HEK293 (cell line): ENCODE data around the gene ZNF574.
A peak's percentile ranks its signal among the peaks of the same experiment; 100 is the strongest.

Experiments used
- CTCF ChIA-PET: fragments of 350-600 bp; formaldehyde crosslinking; extraction: SDS; loops from one replicate; lab custom pipeline; 2021; ENCODE audit warnings: antibody characterized with exemption; lab: Yijun Ruan, JAX
- POLR2A ChIA-PET: fragments of 300-600 bp; formaldehyde crosslinking; extraction: SDS; loops from one replicate; lab custom pipeline; 2020; ENCODE audit warnings: antibody characterized with exemption, inconsistent platforms; lab: Yijun Ruan, JAX
- H3K27ac ChIP-seq: fragments of 200-500 bp; sonication (Bioruptor generic); 2 replicates; pipeline ENCODE4 v1.5.1; 2014; ENCODE audit warnings: low read depth, low read length, control low read depth, inconsistent platforms; ENCODE audit errors: extremely low read depth
- H3K36me3 ChIP-seq, 2 experiments: fragments of 200-500 bp in 1 of 2; sonication (Bioruptor generic) in 1 of 2; 1 replicate in 1 of 2; 2 replicates in 1 of 2; pipeline ENCODE4 v1.5.1; 2014 to 2017; ENCODE audit warnings: inconsistent platforms in 2 of 2, low read length in 2 of 2; ENCODE audit not compliant: control insufficient read depth in 2 of 2, insufficient read depth in 1 of 2
- H3K4me1 ChIP-seq: fragments of 200-500 bp; sonication (Bioruptor generic); 2 replicates; pipeline ENCODE4 v1.5.1; 2014; ENCODE audit warnings: mild to moderate bottlenecking, low read length, inconsistent platforms; ENCODE audit not compliant: control insufficient read depth, insufficient read depth
- H3K4me3 ChIP-seq: 2 replicates; pipeline ENCODE4 v1.5.1; 2011; ENCODE audit warnings: low read depth, mild to moderate bottlenecking, control low read depth, low read length, moderate library complexity
- H3K9me3 ChIP-seq: fragments of 200-500 bp; sonication (Bioruptor generic); 2 replicates; pipeline ENCODE4 v1.5.1; 2014; ENCODE audit warnings: low read depth, low read length, inconsistent platforms; ENCODE audit not compliant: control insufficient read depth, insufficient read depth
- EGR2 ChIP-seq: fragments of 450-650 bp; formaldehyde crosslinking; IDR thresholded peaks from 2 replicates; pipeline ENCODE4 v1.5.1; 2016; ENCODE audit warnings: low read depth, missing biosample characterization, missing genetic modification characterization
- KLF1 ChIP-seq: fragments of 450-650 bp; formaldehyde crosslinking; IDR thresholded peaks from 2 replicates; pipeline ENCODE4 v1.5.1; 2016; ENCODE audit warnings: missing biosample characterization, missing genetic modification characterization
- KLF8 ChIP-seq: fragments of 450-650 bp; formaldehyde crosslinking; IDR thresholded peaks from 2 replicates; pipeline ENCODE4 v1.5.1; 2016; ENCODE audit warnings: missing biosample characterization, missing genetic modification characterization
- KLF9 ChIP-seq: fragments of 450-650 bp; formaldehyde crosslinking; IDR thresholded peaks from 2 replicates; pipeline ENCODE4 v1.5.1; 2016; ENCODE audit warnings: missing biosample characterization, missing genetic modification characterization, low read depth
- MZF1 ChIP-seq: fragments of 450-650 bp; formaldehyde crosslinking; IDR thresholded peaks from 2 replicates; pipeline ENCODE4 v1.5.1; 2017; ENCODE audit warnings: missing biosample characterization, missing genetic modification characterization, borderline replicate concordance
- SP7 ChIP-seq: fragments of 450-650 bp; formaldehyde crosslinking; IDR thresholded peaks from 2 replicates; pipeline ENCODE4 v1.5.1; 2016; ENCODE audit warnings: missing biosample characterization, missing genetic modification characterization
- YY1 ChIP-seq: fragments of 450-650 bp; formaldehyde crosslinking; IDR thresholded peaks from 2 replicates; pipeline ENCODE4 v1.5.1; 2018; ENCODE audit warnings: missing biosample characterization, missing genetic modification characterization
- ZBTB7A ChIP-seq: fragments of 450-650 bp; formaldehyde crosslinking; IDR thresholded peaks from 2 replicates; pipeline ENCODE4 v1.5.1; 2016; ENCODE audit warnings: low read depth, missing biosample characterization, missing genetic modification characterization
- ZFHX2 ChIP-seq: fragments of 450-650 bp; formaldehyde crosslinking; conservative IDR thresholded peaks from 2 replicates; pipeline ENCODE4 v1.5.1; 2016; ENCODE audit warnings: missing biosample characterization, missing genetic modification characterization
- ZNF112 ChIP-seq: fragments of 450-650 bp; formaldehyde crosslinking; IDR thresholded peaks from 2 replicates; pipeline ENCODE4 v1.5.0; 2017; ENCODE audit warnings: missing biosample characterization, missing genetic modification characterization
- ZNF266 ChIP-seq: fragments of 450-650 bp; formaldehyde crosslinking; IDR thresholded peaks from 2 replicates; pipeline ENCODE4 v1.5.1; 2016; ENCODE audit warnings: missing biosample characterization, missing genetic modification characterization, low read depth
- ZNF341 ChIP-seq: fragments of 450-650 bp; formaldehyde crosslinking; IDR thresholded peaks from 2 replicates; pipeline ENCODE4; 2016; ENCODE audit warnings: low read depth, missing biosample characterization, missing genetic modification characterization
- ZNF501 ChIP-seq: fragments of 450-650 bp; formaldehyde crosslinking; IDR thresholded peaks from 2 replicates; pipeline ENCODE4 v1.5.1; 2016; ENCODE audit warnings: missing biosample characterization, missing genetic modification characterization
- ZNF544 ChIP-seq: fragments of 450-650 bp; formaldehyde crosslinking; IDR thresholded peaks from 2 replicates; pipeline ENCODE4 v1.5.0; 2017; ENCODE audit warnings: missing biosample characterization, missing genetic modification characterization
- ZNF560 ChIP-seq: fragments of 450-650 bp; formaldehyde crosslinking; IDR thresholded peaks from 2 replicates; pipeline ENCODE4 v1.5.1; 2017; ENCODE audit warnings: missing biosample characterization, missing genetic modification characterization, borderline replicate concordance
- ZNF600 ChIP-seq: fragments of 450-650 bp; formaldehyde crosslinking; IDR thresholded peaks from 2 replicates; pipeline ENCODE4 v1.5.1; 2016; ENCODE audit warnings: missing biosample characterization, missing genetic modification characterization
- ZNF677 ChIP-seq: fragments of 450-650 bp; IDR thresholded peaks from 2 replicates; pipeline ENCODE4 v1.5.0; 2018; ENCODE audit warnings: missing biosample characterization, mild to moderate bottlenecking, missing genetic modification characterization, moderate library complexity
- ZNF768 ChIP-seq: fragments of 450-650 bp; formaldehyde crosslinking; IDR thresholded peaks from 2 replicates; pipeline ENCODE4 v1.5.1; 2018; ENCODE audit warnings: missing biosample characterization, mild to moderate bottlenecking, missing genetic modification characterization
- TF ChIP-seq, protein P1 (sequence below): fragments of 450-650 bp; formaldehyde crosslinking; IDR thresholded peaks from 2 replicates; pipeline ENCODE4 v1.5.1; 2016; ENCODE audit warnings: missing biosample characterization, missing genetic modification characterization

Gene ZNF574

DNA sequence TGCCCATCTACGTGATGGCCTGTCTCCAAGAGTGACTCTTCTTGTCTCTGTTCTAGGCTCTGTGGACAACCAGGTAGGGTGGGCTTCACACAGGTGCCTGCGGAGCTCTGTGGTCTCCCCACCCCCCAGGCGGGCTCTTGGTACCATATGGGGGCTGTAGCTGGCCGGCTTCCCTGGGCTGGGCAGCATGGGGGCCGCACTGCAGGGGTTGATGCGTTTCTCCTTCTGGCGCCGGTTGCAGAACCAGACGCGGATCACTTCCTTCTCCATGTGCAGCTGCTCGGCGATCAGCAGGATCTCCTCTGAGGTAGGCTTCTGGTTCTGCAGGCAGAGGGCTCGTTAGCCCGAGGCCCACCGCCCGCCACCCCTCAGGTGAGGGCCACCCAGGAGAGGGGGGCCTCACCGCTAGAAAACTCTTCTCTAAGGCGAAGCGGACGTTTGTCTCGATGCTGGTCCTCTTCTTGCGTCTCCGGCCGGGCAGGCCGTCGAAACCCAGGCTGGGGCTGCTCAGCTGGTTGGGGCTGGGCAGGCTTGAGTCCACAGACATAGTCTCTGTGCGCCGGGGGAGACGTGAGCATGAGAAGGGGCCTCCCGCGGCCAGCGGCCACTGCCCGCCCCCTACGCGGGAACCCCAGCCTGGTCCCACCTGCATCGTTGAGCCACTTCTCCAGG lies 19.3 kb downstream of the ZNF574 start:
- Histone ChIP-seq H3K27ac (no peak overlapping the region), H3K36me3 (no peaks in the 10 kb centered on the region; a peak in 1 of 3 replicates), H3K4me3 (no peak overlapping the region), H3K9me3 (no peaks in the 10 kb centered on the region), H3K4me1 (no peaks in the 10 kb centered on the region)
- CTCF ChIA-PET = interaction anchor here (1.2 to 4.7 kb wide), 3 partner anchors 11 to 343 kb away, joined by 3 to 39 read pairs (median 4); no protein-coding TSS in a partner anchor
- POLR2A ChIA-PET = interaction anchor here (0.7 to 1.0 kb wide), 4 partner anchors 8 to 81 kb away, joined by 3 to 6 read pairs (median 4); partner anchors contain the start of gene ZNF574
- TF ChIP-seq ZNF341 (tag by site-specific recombination) = no peak
- TF ChIP-seq ZNF677 (tag by site-specific recombination) = no peak
- no peak for TF ChIP-seq ZBTB7A (tag by site-specific recombination)
- no peak for TF ChIP-seq ZNF544 (tag by site-specific recombination)
- TF ChIP-seq, all 188 proteins: peak for 0

DNA sequence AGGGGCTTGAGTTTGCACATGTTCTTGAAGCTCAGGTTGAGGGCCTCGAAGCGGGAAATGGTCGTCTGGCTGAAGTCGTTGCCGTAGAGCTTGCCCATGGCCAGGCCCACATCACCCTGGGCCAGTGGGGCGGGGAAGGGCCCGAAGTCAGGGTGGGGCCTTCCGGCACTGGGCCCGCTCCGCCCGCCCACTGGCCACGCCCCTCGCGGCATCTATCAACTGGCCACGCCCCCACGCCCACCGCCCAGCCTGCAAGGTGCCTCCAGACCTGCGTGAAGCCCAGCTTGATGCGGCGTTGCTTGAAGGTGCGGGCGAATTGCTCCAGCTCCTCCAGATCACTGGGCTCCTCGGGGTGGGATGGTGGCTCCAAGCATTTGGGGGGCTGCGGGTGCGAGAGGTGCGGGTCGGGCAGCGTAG lies 19.9 kb downstream of the ZNF574 start:
- Histone ChIP-seq H3K4me3 (no peak overlapping the region), H3K36me3 (no peaks in the 10 kb centered on the region; a peak in 1 of 3 replicates), H3K27ac (no peak overlapping the region), H3K9me3 (no peaks in the 10 kb centered on the region), H3K4me1 (no peaks in the 10 kb centered on the region)
- TF ChIP-seq KLF8 (peak; percentile 37; the same call in 1 of the 2 replicates), MZF1 (tag by site-specific recombination) (no peak), ZNF768 (no peak), ZNF560 (no peak), ZNF600 (tag by site-specific recombination) (no peak), ZNF266 (tag by site-specific recombination) (no peak), YY1 (tag by site-specific recombination) (no peak), ZFHX2 (tag by site-specific recombination) (0 out of 2 replicates have a peak, but pooled peaks have one; percentile 15), SP7 (no peak), ZNF112 (no peak), ZNF501 (tag by site-specific recombination) (no peak), EGR2 (tag by site-specific recombination) (peak; percentile 41; the same call in 1 of the 2 replicates), KLF9 (tag by site-specific recombination) (peak; percentile 55), KLF1 (tag by site-specific recombination) (peak; percentile 97)
- TF ChIP-seq, protein P1, sequence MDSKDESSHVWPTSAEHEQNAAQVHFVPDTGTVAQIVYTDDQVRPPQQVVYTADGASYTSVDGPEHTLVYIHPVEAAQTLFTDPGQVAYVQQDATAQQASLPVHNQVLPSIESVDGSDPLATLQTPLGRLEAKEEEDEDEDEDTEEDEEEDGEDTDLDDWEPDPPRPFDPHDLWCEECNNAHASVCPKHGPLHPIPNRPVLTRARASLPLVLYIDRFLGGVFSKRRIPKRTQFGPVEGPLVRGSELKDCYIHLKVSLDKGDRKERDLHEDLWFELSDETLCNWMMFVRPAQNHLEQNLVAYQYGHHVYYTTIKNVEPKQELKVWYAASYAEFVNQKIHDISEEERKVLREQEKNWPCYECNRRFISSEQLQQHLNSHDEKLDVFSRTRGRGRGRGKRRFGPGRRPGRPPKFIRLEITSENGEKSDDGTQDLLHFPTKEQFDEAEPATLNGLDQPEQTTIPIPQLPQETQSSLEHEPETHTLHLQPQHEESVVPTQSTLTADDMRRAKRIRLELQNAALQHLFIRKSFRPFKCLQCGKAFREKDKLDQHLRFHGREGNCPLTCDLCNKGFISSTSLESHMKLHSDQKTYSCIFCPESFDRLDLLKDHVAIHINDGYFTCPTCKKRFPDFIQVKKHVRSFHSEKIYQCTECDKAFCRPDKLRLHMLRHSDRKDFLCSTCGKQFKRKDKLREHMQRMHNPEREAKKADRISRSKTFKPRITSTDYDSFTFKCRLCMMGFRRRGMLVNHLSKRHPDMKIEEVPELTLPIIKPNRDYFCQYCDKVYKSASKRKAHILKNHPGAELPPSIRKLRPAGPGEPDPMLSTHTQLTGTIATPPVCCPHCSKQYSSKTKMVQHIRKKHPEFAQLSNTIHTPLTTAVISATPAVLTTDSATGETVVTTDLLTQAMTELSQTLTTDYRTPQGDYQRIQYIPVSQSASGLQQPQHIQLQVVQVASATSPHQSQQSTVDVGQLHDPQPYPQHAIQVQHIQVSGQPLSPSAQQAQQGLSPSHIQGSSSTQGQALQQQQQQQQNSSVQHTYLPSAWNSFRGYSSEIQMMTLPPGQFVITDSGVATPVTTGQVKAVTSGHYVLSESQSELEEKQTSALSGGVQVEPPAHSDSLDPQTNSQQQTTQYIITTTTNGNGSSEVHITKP (tag by site-specific recombination) = no peak
- POLR2A ChIA-PET = interaction anchor here (0.8 to 1.0 kb wide), 3 partner anchors 11 to 80 kb away, joined by 3 to 6 read pairs (median 5); partner anchors contain the start of gene ZNF574
- CTCF ChIA-PET = interaction anchor here (1.4 to 4.7 kb wide), 4 partner anchors 11 to 343 kb away, joined by 4 to 39 read pairs (median 6); no protein-coding TSS in a partner anchor
